Esophagus muscularis mucosa (tissue), 4 donors: ENCODE measurements around the gene EXOSC10. TPM values are rescaled to one million over a fixed set of nuclear protein-coding genes. Genes with fewer than 3 reads are reported as not detected.

Source experiments
- DNase-seq: peaks from one replicate; pipeline ENCODE4 v3.0.0-alpha.2; 2017; ENCODE audit errors: extremely low spot score
- H3K27ac ChIP-seq, 4 donors: fragments of 200-600 bp; sonication (generic); replicated peaks in 1 of 4; 1 replicate in 3 of 4; 2 replicates in 1 of 4; pipeline ENCODE4 v1.5.1; 2016 to 2019; ENCODE audit warnings: mild to moderate bottlenecking in 1 of 4
- H3K27me3 ChIP-seq, 4 donors: fragments of 200-600 bp; sonication (generic); one replicate each; pipeline versions ENCODE4 v1.5.1 to v1.6.0; 2016 to 2019
- H3K36me3 ChIP-seq, 4 donors: fragments of 200-600 bp; sonication (generic); one replicate each; pipeline ENCODE4 v1.5.1; 2016 to 2019
- H3K4me1 ChIP-seq, 4 donors: fragments of 200-600 bp; sonication (generic); one replicate each; pipeline ENCODE4 v1.5.1; 2016 to 2019
- H3K4me3 ChIP-seq, 4 donors: fragments of 200-600 bp; sonication (generic); 1 replicate in 2 of 4; 2 replicates in 2 of 4; pipeline ENCODE4 v1.5.1; 2016 to 2019; ENCODE audit warnings: mild to moderate bottlenecking in 4 of 4, moderate library complexity in 1 of 4
- H3K9me3 ChIP-seq, 4 donors: fragments of 200-600 bp; sonication (generic); 1 replicate in 3 of 4; 2 replicates in 1 of 4; pipeline ENCODE4 v1.5.1; 2016 to 2019
- CTCF ChIP-seq, 3 experiments: fragments of 200-600 bp in 2 of 3; fragments of 450-650 bp in 1 of 3; sonication (generic) in 2 of 3; IDR thresholded peaks; one replicate each; pipeline ENCODE4 v1.5.1; 2017 to 2019; ENCODE audit warnings: antibody characterized with exemption in 3 of 3, mild to moderate bottlenecking in 2 of 3, moderate library complexity in 1 of 3
- EP300 ChIP-seq: sonication (generic); formaldehyde crosslinking; IDR thresholded peaks from one replicate; pipeline ENCODE4 v1.6.1; 2017; ENCODE audit warnings: antibody characterized with exemption
- POLR2A ChIP-seq: fragments of 450-650 bp; IDR thresholded peaks from one replicate; pipeline ENCODE4 v1.6.1; 2017; ENCODE audit warnings: antibody characterized with exemption, moderate library complexity, mild to moderate bottlenecking, low read depth
- POLR2AphosphoS5 ChIP-seq, 2 donors: sonication (generic); formaldehyde crosslinking; IDR thresholded peaks; one replicate each; pipeline ENCODE4 v1.6.1; 2017; ENCODE audit warnings: antibody characterized with exemption in 2 of 2
- WGBS: methylation state at CpG from one replicate; pipeline ENCODE4 v1.1.5; 2018; 5-methylcytosine and 5-hydroxymethylcytosine counted together
- intact Hi-C: fragments of 100-400 bp; cut with DNase I; formaldehyde crosslinking; loops from one replicate; pipeline ENCODE4 v1.15.1; 2023
- total RNA-seq, 4 donors: library from RNA; depleted of rRNA; stranded (reverse); fragments of >200 nt; gene quantifications; one replicate each; pipeline versions ENCODE4 v1.1.0 to v1.2.1, GENCODE V29; 2016

EXOSC10 gene
- total RNA-seq, 4 donors from 2014 or later = 33.2 to 49.4 (median 36.3) TPM

GRCh38 chr1:11031624-11032262, 67.9 kb downstream of the EXOSC10 start:
- Histone ChIP-seq H3K27ac (no peak overlapping the region), H3K4me1 (no peaks in the 10 kb centered on the region), H3K36me3 (peaks cover 0 to 33% (median 24%) of the 10 kb centered on the region in 4 donors), H3K27me3 (no peaks in the 10 kb centered on the region), H3K9me3 (no peaks in the 10 kb centered on the region), H3K4me3 (no peak overlapping the region)
- DNase-seq = no peak
- WGBS = 89% methylated on average over 10 of the region's 10 CpGs
- intact Hi-C loops = no loop called here
- no peak for TF ChIP-seq POLR2A
- TF ChIP-seq POLR2AphosphoS5 (IDR thresholded peaks at IDR 0.05) = no peak
- no peak for TF ChIP-seq CTCF (IDR thresholded peaks at IDR 0.05)

DNA sequence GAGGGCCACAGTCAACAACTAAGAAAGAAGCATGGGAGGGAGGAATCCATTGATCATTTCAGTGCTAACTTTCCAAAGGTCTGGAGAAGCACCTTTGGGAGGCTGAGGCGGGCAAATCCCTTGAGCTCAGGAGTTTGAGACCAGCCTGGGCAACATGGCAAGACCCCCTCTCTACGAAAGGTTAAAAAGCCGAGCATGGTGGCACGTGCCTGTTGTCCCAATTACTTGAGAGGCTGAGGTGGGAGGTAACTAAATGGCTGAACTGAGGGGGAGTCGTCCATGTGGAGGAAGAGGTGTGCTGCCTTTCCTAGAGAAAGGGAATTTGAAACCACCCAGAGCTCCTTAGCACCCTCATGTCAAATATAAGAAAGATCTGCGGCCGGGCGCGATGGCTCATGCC, 68.8 kb downstream of the EXOSC10 start:
- DNase-seq = no peak
- Histone ChIP-seq H3K4me3 (no peak overlapping the region), H3K4me1 (no peaks in the 10 kb centered on the region), H3K9me3 (no peaks in the 10 kb centered on the region), H3K27me3 (no peaks in the 10 kb centered on the region), H3K27ac (no peak overlapping the region), H3K36me3 (peaks cover 8 to 42% (median 33%) of the 10 kb centered on the region in 4 donors)
- intact Hi-C loops = no loop called here
- 91% methylated on average over 9 of the region's 9 CpGs for WGBS
- no peak for TF ChIP-seq EP300
- no peak for TF ChIP-seq POLR2A
- TF ChIP-seq CTCF (IDR thresholded peaks at IDR 0.05) = no peak
- TF ChIP-seq POLR2AphosphoS5 (IDR thresholded peaks at IDR 0.05) = no peak

DNA sequence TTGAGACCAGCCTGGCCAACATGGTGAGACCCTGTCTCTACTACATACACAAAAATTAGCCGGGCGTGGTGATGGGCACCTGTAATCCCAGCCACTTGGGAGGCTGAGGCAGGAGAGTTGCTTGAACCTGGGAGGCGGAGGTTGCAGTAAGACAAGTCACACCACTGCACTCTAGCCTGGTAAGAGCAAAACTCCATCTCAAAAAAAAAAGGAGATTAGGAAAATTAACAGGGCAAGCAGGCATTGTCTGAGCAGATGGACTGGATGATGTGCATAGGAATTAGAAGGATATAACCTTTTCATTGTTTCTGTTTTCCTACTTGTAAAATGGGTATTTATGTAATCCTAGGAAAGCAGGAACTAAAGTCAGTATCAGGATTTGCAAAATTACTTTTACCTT, 71.7 kb downstream of the EXOSC10 start:
- intact Hi-C loops = no loop called here
- peaks cover 26 to 70% (median 59%) of the 10 kb centered on the region in 4 donors for H3K36me3 ChIP-seq
- DNase-seq = no peak
- H3K4me1 ChIP-seq = peaks cover 0 to 3% (median 0%) of the 10 kb centered on the region in 4 donors
- 84% methylated on average over 3 of the region's 3 CpGs for WGBS
- H3K9me3 ChIP-seq = no peaks in the 10 kb centered on the region
- H3K27ac ChIP-seq = no peak overlapping the region
- TF ChIP-seq EP300 (no peak), POLR2A (no peak), CTCF (IDR thresholded peaks at IDR 0.05) (no peak), POLR2AphosphoS5 (IDR thresholded peaks at IDR 0.05) (no peak)
- H3K27me3 ChIP-seq = no peaks in the 10 kb centered on the region
- H3K4me3 ChIP-seq = no peak overlapping the region

GRCh38 chr1:11027316-11027715, 72.4 kb downstream of the EXOSC10 start:
- H3K36me3 ChIP-seq = peaks cover 33 to 77% (median 66%) of the 10 kb centered on the region in 4 donors

More at GRCh38 chr1:11027316-11027715, 72.4 kb downstream of the EXOSC10 start:
- Histone ChIP-seq H3K9me3 (no peaks in the 10 kb centered on the region), H3K4me3 (no peak overlapping the region), H3K4me1 (peaks cover 0 to 3% (median 0%) of the 10 kb centered on the region in 4 donors), H3K27me3 (no peaks in the 10 kb centered on the region), H3K27ac (no peak overlapping the region)
- no peak for DNase-seq
- 75% methylated on average over 6 of the region's 6 CpGs for WGBS
- TF ChIP-seq POLR2A = no peak
- no peak for TF ChIP-seq EP300
- TF ChIP-seq POLR2AphosphoS5 (IDR thresholded peaks at IDR 0.05) = no peak
- TF ChIP-seq CTCF (IDR thresholded peaks at IDR 0.05) = no peak
- intact Hi-C loops = no loop called here
